Measurements from ENCODE around the gene NRIP1.

NRIP1 gene

GRCh38 chr21:15028186-15028585 lies 36.6 kb downstream of the NRIP1 start:
- no peaks in the 10 kb centered on the region for H3K27me3 ChIP-seq (ENCODE audit: control insufficient read depth, insufficient read depth, low read length, poor library complexity, severe bottlenecking)
- 93% methylated on average over 3 of the region's 3 CpGs; no CpG with 5 or more reads in 1 of the 2 experiments for WGBS, 2 experiments

DNA sequence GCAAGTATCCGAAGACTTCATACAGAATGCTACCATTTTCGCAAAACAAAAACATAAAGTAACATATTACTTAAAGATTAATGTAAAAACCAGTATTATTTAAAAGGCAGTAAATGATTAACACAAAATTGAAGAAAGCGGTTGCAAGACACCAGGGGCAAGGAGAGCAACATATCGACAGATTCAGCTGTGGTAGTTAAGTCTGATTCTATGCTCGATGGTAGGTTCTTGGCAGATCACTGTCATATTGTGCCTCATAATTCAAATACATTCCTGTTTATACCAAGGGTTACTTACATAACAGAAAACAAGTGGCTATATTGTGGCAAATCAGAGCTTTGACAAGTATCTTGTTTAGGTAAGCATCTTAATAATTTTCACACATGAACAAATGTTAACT lies 37.7 kb downstream of the NRIP1 start:
- 94 to 96% methylated on average over 5 of the region's 5 CpGs for WGBS, 2 experiments
- no peak overlapping the region for H3K4me3 ChIP-seq (ENCODE audit: insufficient read depth, low read depth, low read length)
- no peaks in the 10 kb centered on the region for H3K9me3 ChIP-seq (ENCODE audit: control insufficient read depth, low read length)
- H3K27ac ChIP-seq (ENCODE audit: insufficient read depth, low read depth, low read length, poor library complexity, severe bottlenecking) = no peak overlapping the region
- no peaks in the 10 kb centered on the region for H3K27me3 ChIP-seq (ENCODE audit: control insufficient read depth, insufficient read depth, low read length, poor library complexity, severe bottlenecking)
- H3K36me3 ChIP-seq (ENCODE audit: control insufficient read depth, insufficient read depth, low read length) = no peaks in the 10 kb centered on the region
- H3K4me1 ChIP-seq (ENCODE audit: control insufficient read depth, insufficient read depth, low read length) = no peaks in the 10 kb centered on the region

More at GRCh38 chr21:15028186-15028585, 36.6 kb downstream of the NRIP1 start:
- Histone ChIP-seq H3K36me3 (ENCODE audit: control insufficient read depth, insufficient read depth, low read length) (no peaks in the 10 kb centered on the region), H3K4me1 (ENCODE audit: control insufficient read depth, insufficient read depth, low read length) (no peaks in the 10 kb centered on the region), H3K27ac (ENCODE audit: insufficient read depth, low read depth, low read length, poor library complexity, severe bottlenecking) (no peak overlapping the region), H3K9me3 (ENCODE audit: control insufficient read depth, low read length) (no peaks in the 10 kb centered on the region), H3K4me3 (ENCODE audit: insufficient read depth, low read depth, low read length) (no peak overlapping the region)

DNA sequence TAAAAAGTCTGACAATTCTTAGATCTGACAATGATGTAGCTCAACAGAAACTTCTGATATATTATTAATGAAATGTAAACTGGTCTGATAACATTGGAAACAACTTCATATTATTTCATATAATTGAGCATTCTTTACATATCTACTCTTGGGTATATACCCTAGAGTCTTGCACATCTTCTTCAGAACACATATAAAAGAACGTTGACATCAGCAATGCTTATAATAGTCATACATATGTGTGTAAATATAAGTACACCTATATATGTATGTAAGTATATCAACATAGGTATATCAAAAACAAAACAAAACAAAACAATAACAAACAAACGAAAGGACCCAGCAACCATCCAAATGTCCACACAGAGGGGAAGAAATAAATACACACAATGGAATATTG lies 38.4 kb downstream of the NRIP1 start:
- no CpG with 5 or more reads among the region's 2 CpGs for WGBS, 2 experiments
- no peaks in the 10 kb centered on the region for H3K27me3 ChIP-seq (ENCODE audit: control insufficient read depth, insufficient read depth, low read length, poor library complexity, severe bottlenecking)
- no peak overlapping the region for H3K4me3 ChIP-seq (ENCODE audit: insufficient read depth, low read depth, low read length)
- H3K9me3 ChIP-seq (ENCODE audit: control insufficient read depth, low read length) = no peaks in the 10 kb centered on the region
- no peak overlapping the region for H3K27ac ChIP-seq (ENCODE audit: insufficient read depth, low read depth, low read length, poor library complexity, severe bottlenecking)
- H3K4me1 ChIP-seq (ENCODE audit: control insufficient read depth, insufficient read depth, low read length) = no peaks in the 10 kb centered on the region
- H3K36me3 ChIP-seq (ENCODE audit: control insufficient read depth, insufficient read depth, low read length) = no peaks in the 10 kb centered on the region

GRCh38 chr21:15023776-15024175 lies 41.0 kb downstream of the NRIP1 start:
- no peaks in the 10 kb centered on the region for H3K27me3 ChIP-seq (ENCODE audit: control insufficient read depth, insufficient read depth, low read length, poor library complexity, severe bottlenecking)
- no peak overlapping the region for H3K27ac ChIP-seq (ENCODE audit: insufficient read depth, low read depth, low read length, poor library complexity, severe bottlenecking)
- 100% methylated on average over 1 to 2 of the region's 5 CpGs for WGBS, 2 experiments
- no peak overlapping the region for H3K4me3 ChIP-seq (ENCODE audit: insufficient read depth, low read depth, low read length)
- H3K4me1 ChIP-seq (ENCODE audit: control insufficient read depth, insufficient read depth, low read length) = no peaks in the 10 kb centered on the region
- H3K36me3 ChIP-seq (ENCODE audit: control insufficient read depth, insufficient read depth, low read length) = no peaks in the 10 kb centered on the region
- H3K9me3 ChIP-seq (ENCODE audit: control insufficient read depth, low read length) = no peaks in the 10 kb centered on the region

DNA sequence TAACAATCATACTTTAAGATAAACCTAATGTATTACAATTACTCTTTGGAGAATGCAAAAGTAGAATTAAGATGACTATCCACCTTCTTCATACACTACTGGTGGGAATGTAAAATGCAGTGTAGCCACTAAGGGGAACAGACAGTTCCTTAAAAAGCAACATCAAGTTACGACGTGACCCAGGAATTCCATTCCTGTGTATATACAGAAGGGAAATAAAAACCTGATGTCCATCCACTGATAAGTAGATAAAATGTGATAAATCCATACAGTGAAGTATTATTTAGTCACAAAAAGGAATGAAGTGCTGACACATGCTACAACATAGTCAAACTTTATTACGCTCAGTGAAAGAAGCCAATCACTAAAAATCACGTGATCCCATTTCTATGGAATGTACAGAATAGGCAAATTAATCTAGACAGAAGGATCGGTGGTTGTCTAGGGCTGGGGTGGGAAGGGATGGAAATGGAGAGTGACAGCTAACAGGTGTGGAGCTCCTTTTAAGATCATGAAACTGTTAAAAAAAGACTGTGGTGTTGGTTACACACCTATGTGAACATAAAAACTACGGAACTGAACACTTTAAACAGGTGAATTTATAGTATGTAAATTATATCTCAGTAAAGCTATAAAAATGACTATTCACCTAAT lies 42.1 kb downstream of the NRIP1 start:
- H3K27ac ChIP-seq (ENCODE audit: insufficient read depth, low read depth, low read length, poor library complexity, severe bottlenecking) = no peak overlapping the region
- WGBS, 2 experiments = 94 to 95% methylated on average over 5 of the region's 6 CpGs
- no peaks in the 10 kb centered on the region for H3K27me3 ChIP-seq (ENCODE audit: control insufficient read depth, insufficient read depth, low read length, poor library complexity, severe bottlenecking)
- H3K36me3 ChIP-seq (ENCODE audit: control insufficient read depth, insufficient read depth, low read length) = no peaks in the 10 kb centered on the region
- H3K9me3 ChIP-seq (ENCODE audit: control insufficient read depth, low read length) = no peaks in the 10 kb centered on the region
- H3K4me1 ChIP-seq (ENCODE audit: control insufficient read depth, insufficient read depth, low read length) = no peaks in the 10 kb centered on the region
- no peak overlapping the region for H3K4me3 ChIP-seq (ENCODE audit: insufficient read depth, low read depth, low read length)

- Histone ChIP-seq H3K36me3 (ENCODE audit: control insufficient read depth, insufficient read depth, low read length) (no peaks in the 10 kb centered on the region), H3K27me3 (ENCODE audit: control insufficient read depth, insufficient read depth, low read length, poor library complexity, severe bottlenecking) (no peaks in the 10 kb centered on the region), H3K9me3 (ENCODE audit: control insufficient read depth, low read length) (no peaks in the 10 kb centered on the region), H3K27ac (ENCODE audit: insufficient read depth, low read depth, low read length, poor library complexity, severe bottlenecking) (no peak overlapping the region), H3K4me1 (ENCODE audit: control insufficient read depth, insufficient read depth, low read length) (no peaks in the 10 kb centered on the region), H3K4me3 (ENCODE audit: insufficient read depth, low read depth, low read length) (no peak overlapping the region)
These were observed 44.0 kb downstream of the NRIP1 start for GRCh38 chr21:15020797-15021196.

DNA sequence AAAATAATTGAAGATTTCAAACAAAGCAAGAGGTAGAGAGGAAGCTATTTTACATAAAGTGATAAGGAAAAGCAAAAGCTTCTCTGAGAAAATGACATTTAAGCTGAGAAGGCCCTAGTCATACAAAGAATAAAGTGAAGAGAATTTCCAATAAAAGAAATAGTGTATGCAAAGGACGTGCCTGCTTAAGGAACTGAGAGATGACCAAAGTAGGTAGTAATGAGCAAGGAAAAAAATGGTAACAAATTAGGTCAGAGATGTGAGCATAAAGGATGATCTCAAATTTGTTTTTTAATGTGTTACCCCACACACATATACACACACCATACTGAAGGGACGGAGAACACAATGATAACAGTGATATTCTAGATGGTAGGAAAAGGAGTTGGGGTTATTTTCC lies 46.4 kb downstream of the NRIP1 start:
- H3K4me1 ChIP-seq (ENCODE audit: control insufficient read depth, insufficient read depth, low read length) = no peaks in the 10 kb centered on the region
- peaks cover 2% of the 10 kb centered on the region for H3K36me3 ChIP-seq (ENCODE audit: control insufficient read depth, insufficient read depth, low read length)
- 89 to 100% methylated on average over 1 of the region's 2 CpGs for WGBS, 2 experiments
- no peaks in the 10 kb centered on the region for H3K27me3 ChIP-seq (ENCODE audit: control insufficient read depth, insufficient read depth, low read length, poor library complexity, severe bottlenecking)
- H3K4me3 ChIP-seq (ENCODE audit: insufficient read depth, low read depth, low read length) = no peak overlapping the region
- no peaks in the 10 kb centered on the region for H3K9me3 ChIP-seq (ENCODE audit: control insufficient read depth, low read length)
- no peak overlapping the region for H3K27ac ChIP-seq (ENCODE audit: insufficient read depth, low read depth, low read length, poor library complexity, severe bottlenecking)

- 93 to 95% methylated on average over 5 of the region's 5 CpGs for WGBS, 2 experiments
- peaks cover 5% of the 10 kb centered on the region for H3K36me3 ChIP-seq (ENCODE audit: control insufficient read depth, insufficient read depth, low read length)
- H3K4me3 ChIP-seq (ENCODE audit: insufficient read depth, low read depth, low read length) = no peak overlapping the region
- no peak overlapping the region for H3K27ac ChIP-seq (ENCODE audit: insufficient read depth, low read depth, low read length, poor library complexity, severe bottlenecking)
- H3K27me3 ChIP-seq (ENCODE audit: control insufficient read depth, insufficient read depth, low read length, poor library complexity, severe bottlenecking) = no peaks in the 10 kb centered on the region
- H3K4me1 ChIP-seq (ENCODE audit: control insufficient read depth, insufficient read depth, low read length) = no peaks in the 10 kb centered on the region
- H3K9me3 ChIP-seq (ENCODE audit: control insufficient read depth, low read length) = no peaks in the 10 kb centered on the region
These were observed 49.0 kb downstream of the NRIP1 start for GRCh38 chr21:15015622-15016471.

DNA sequence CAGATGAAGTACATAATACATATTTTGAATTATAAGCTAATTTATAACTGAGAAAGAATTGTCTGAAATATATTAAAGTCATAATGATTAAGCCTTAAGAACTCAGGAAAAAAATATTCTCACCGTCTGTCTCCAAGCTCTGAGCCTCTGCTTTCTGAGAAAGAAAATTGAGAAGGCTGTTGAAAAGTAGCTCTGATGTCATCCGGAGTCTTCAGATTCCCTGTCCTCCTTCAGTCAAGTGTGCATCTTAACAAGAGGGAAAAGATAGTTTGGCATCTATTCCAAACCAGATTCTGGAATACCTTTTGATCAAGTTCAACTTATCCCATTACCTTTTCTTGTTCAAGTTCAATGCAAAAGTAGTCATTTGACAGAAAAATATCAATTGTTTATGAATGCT lies 50.6 kb downstream of the NRIP1 start:
- Histone ChIP-seq H3K9me3 (ENCODE audit: control insufficient read depth, low read length) (no peaks in the 10 kb centered on the region), H3K27ac (ENCODE audit: insufficient read depth, low read depth, low read length, poor library complexity, severe bottlenecking) (no peak overlapping the region), H3K4me3 (ENCODE audit: insufficient read depth, low read depth, low read length) (no peak overlapping the region), H3K27me3 (ENCODE audit: control insufficient read depth, insufficient read depth, low read length, poor library complexity, severe bottlenecking) (no peaks in the 10 kb centered on the region), H3K36me3 (ENCODE audit: control insufficient read depth, insufficient read depth, low read length) (peaks cover 8% of the 10 kb centered on the region), H3K4me1 (ENCODE audit: control insufficient read depth, insufficient read depth, low read length) (no peaks in the 10 kb centered on the region)
- 83 to 100% methylated on average over 2 of the region's 2 CpGs for WGBS, 2 experiments

DNA sequence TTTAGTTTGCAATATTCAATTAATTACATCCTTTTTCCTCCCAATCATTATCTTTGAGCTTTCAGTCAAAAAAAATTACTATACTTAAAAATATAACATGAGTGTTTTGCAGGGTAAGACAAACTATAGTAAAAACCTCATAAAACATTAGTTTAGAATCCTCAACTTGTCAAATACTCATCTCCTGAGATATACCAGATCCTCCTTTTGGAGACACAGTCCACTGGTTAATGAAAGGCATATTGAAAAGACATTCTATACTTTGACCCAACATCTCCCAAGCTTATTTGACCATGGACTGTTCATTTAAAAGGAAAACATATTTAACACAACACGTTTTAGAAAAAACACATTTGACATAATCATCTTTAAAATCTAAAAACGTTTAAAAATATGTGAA lies 52.8 kb downstream of the NRIP1 start:
- WGBS, 2 experiments = 100% methylated on average over 1 of the region's 2 CpGs; no CpG with 5 or more reads in 1 of the 2 experiments
- H3K4me1 ChIP-seq (ENCODE audit: control insufficient read depth, insufficient read depth, low read length) = no peaks in the 10 kb centered on the region
- H3K27me3 ChIP-seq (ENCODE audit: control insufficient read depth, insufficient read depth, low read length, poor library complexity, severe bottlenecking) = no peaks in the 10 kb centered on the region
- no peak overlapping the region for H3K27ac ChIP-seq (ENCODE audit: insufficient read depth, low read depth, low read length, poor library complexity, severe bottlenecking)
- H3K4me3 ChIP-seq (ENCODE audit: insufficient read depth, low read depth, low read length) = no peak overlapping the region
- peaks cover 8% of the 10 kb centered on the region for H3K36me3 ChIP-seq (ENCODE audit: control insufficient read depth, insufficient read depth, low read length)
- H3K9me3 ChIP-seq (ENCODE audit: control insufficient read depth, low read length) = no peaks in the 10 kb centered on the region
